ENCODE data around the gene DOK6. TPM values are rescaled to one million over a fixed set of nuclear protein-coding genes. Genes with fewer than 3 reads are reported as not detected.

Gene DOK6
- total and polyA plus RNA-seq, 9 of the 15 experiments (the other 6 are each of a cell fraction or from before 2014, with no cell fraction given), result not detected

DNA sequence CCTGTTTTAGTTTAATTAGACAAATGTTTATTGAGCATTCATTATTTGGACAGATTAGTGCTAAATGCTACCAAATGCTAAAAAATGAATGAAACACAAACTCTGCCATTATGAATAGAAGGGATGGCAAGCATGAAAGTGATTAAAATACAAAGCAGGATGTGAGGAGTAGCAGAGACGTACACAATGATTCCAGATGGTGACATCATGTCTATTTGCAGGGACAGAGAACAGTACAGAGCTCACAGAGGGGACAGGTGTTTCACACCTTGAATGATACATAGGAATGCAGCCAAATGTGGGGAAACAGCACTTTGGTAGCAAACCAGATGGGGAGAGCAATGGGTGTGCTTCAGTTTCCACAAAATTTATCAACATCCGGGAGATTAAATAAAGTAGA lies 470.7 kb downstream of the DOK6 start:
- FAIRE-seq, result no peak
- ATAC-seq, result no peak

GRCh38 chr18:69872661-69873060 lies 472.0 kb downstream of the DOK6 start:
- intact Hi-C loops (cut with micrococcal nuclease), result no loop called here
- Histone ChIP-seq H3K4me1 (replicated peaks in 1 of 2; ENCODE audit: control insufficient read depth in 2 of 2, insufficient read depth in 2 of 2, low read length in 2 of 2) (peaks cover 0 to 2% of the 10 kb centered on the region in 2 experiments; a peak in 1 of 5 replicates), H3K4me3 (no peak overlapping the region), H3K9me1 (ENCODE audit: control insufficient read depth, insufficient read depth, low read length) (no peaks in the 10 kb centered on the region), H3K9ac (ENCODE audit: insufficient read depth in 1 of 2, low read depth in 2 of 2, low read length in 2 of 2) (no peak overlapping the region), H3K4me2 (ENCODE audit: insufficient read depth, low read length) (no peak overlapping the region), H4K20me1 (replicated peaks; ENCODE audit: control insufficient read depth, insufficient read depth, low read length) (no peaks in the 10 kb centered on the region), H3K27ac (ENCODE audit: extremely low read depth, low read depth, low read length) (no peak overlapping the region), H3K27me3 (ENCODE audit: control insufficient read depth in 2 of 2, insufficient read depth in 2 of 2, low read length in 2 of 2) (no peaks in the 10 kb centered on the region), H3K9me3 (replicated peaks; ENCODE audit: control insufficient read depth, insufficient read depth, low read depth, low read length) (no peaks in the 10 kb centered on the region), H2AFZ (ENCODE audit: low read depth, low read length) (no peak overlapping the region), H3K79me2 (ENCODE audit: control insufficient read depth, insufficient read depth, low read length) (no peaks in the 10 kb centered on the region), H3K36me3 (ENCODE audit: control insufficient read depth, insufficient read depth, low read length) (no peaks in the 10 kb centered on the region)
- BruUV-seq (replicated peaks), result no TSS peak
- ATAC-seq, result no peak
- FAIRE-seq, result no peak
- DNase-seq (ENCODE audit: extremely low read depth in 1 of 4, low spot score in 3 of 4), result no peak
- WGBS (ENCODE audit: insufficient coverage, low coverage, missing lambda C conversion rate), result 5% methylated on average over 4 of the region's 4 CpGs
- in situ Hi-C loops (cut with MboI), result no loop called here
- POLR2A ChIA-PET, result interaction anchor here (1.6 kb wide), 1 partner anchor 214 kb away, joined by 3 read pairs; no protein-coding TSS in a partner anchor
- CTCF ChIA-PET (ENCODE audit: low intra/inter-chr PET ratio), result interaction anchor here (0.6 kb wide), 1 partner anchor 578 kb away, joined by 3 read pairs; no protein-coding TSS in a partner anchor
- TF ChIP-seq ZNF282 (CRISPR knock-in tag; IDR thresholded peaks at IDR 0.05) (no peak), RBBP5 (IDR thresholded peaks at IDR 0.05; ENCODE audit: borderline replicate concordance, insufficient read depth, low read length, poor library complexity, severe bottlenecking) (no peak), ZNF77 (CRISPR knock-in tag; IDR thresholded peaks at IDR 0.05) (no peak), ATF1 (CRISPR knock-in tag; IDR thresholded peaks at IDR 0.05) (no peak), ATF1 (tag; IDR thresholded peaks at IDR 0.05) (no peak), ZNF165 (CRISPR knock-in tag; IDR thresholded peaks at IDR 0.05; ENCODE audit: borderline replicate concordance) (no peak), ZFP30 (CRISPR knock-in tag; IDR thresholded peaks at IDR 0.05; ENCODE audit: borderline replicate concordance) (no peak), TAF15 (IDR thresholded peaks at IDR 0.05; ENCODE audit: low read depth, low read length) (no peak), MEF2D (tag; conservative IDR thresholded peaks at IDR 0.05; ENCODE audit: low read depth) (no peak), SMC3 (conservative IDR thresholded peaks at IDR 0.05; ENCODE audit: insufficient read depth, low read depth, low read length) (no peak), ZNF174 (CRISPR knock-in tag; IDR thresholded peaks at IDR 0.05) (no peak), SNRNP70 (optimal IDR thresholded peaks at IDR 0.05; ENCODE audit: low read depth, low read length) (no peak), E2F6 (IDR thresholded peaks at IDR 0.05; ENCODE audit: borderline replicate concordance in 1 of 2, extremely low read depth in 1 of 2, insufficient read depth in 1 of 2, insufficient read length in 1 of 2, low read depth in 1 of 2, low read length in 1 of 2, poor library complexity in 1 of 2, severe bottlenecking in 1 of 2) (no peak), PPARD (CRISPR knock-in tag; IDR thresholded peaks at IDR 0.05) (no peak), ZC3H4 (CRISPR knock-in tag; IDR thresholded peaks at IDR 0.05; ENCODE audit: borderline replicate concordance) (no peak)

More for the DNA sequence above, 470.7 kb downstream of the DOK6 start:
- no peak overlapping the region for H3K4me2 ChIP-seq (ENCODE audit: insufficient read depth, low read length)
- no peak for DNase-seq (ENCODE audit: extremely low read depth in 1 of 4, low spot score in 3 of 4)
- no peak overlapping the region for H3K4me3 ChIP-seq
- H3K27me3 ChIP-seq (ENCODE audit: control insufficient read depth in 2 of 2, insufficient read depth in 2 of 2, low read length in 2 of 2), result no peaks in the 10 kb centered on the region
- CTCF ChIA-PET (ENCODE audit: low intra/inter-chr PET ratio), result no interaction called here
- H3K9me3 ChIP-seq (replicated peaks; ENCODE audit: control insufficient read depth, insufficient read depth, low read depth, low read length), result no peaks in the 10 kb centered on the region
- intact Hi-C loops (cut with micrococcal nuclease) (no loop called here), in situ Hi-C loops (cut with MboI) (no loop called here)
- H2AFZ ChIP-seq (ENCODE audit: low read depth, low read length), result no peak overlapping the region
- no TSS peak for BruUV-seq (replicated peaks)
- H3K79me2 ChIP-seq (ENCODE audit: control insufficient read depth, insufficient read depth, low read length), result no peaks in the 10 kb centered on the region
- TF ChIP-seq ADNP (tag; IDR thresholded peaks at IDR 0.05) (no peak), E2F3 (CRISPR knock-in tag; IDR thresholded peaks at IDR 0.05) (no peak)
- H4K20me1 ChIP-seq (replicated peaks; ENCODE audit: control insufficient read depth, insufficient read depth, low read length), result no peaks in the 10 kb centered on the region
- H3K36me3 ChIP-seq (ENCODE audit: control insufficient read depth, insufficient read depth, low read length), result no peaks in the 10 kb centered on the region
- no peaks in the 10 kb centered on the region for H3K9me1 ChIP-seq (ENCODE audit: control insufficient read depth, insufficient read depth, low read length)
- POLR2A ChIA-PET, result no interaction called here
- H3K9ac ChIP-seq (ENCODE audit: insufficient read depth in 1 of 2, low read depth in 2 of 2, low read length in 2 of 2), result no peak overlapping the region
- WGBS (ENCODE audit: insufficient coverage, low coverage, missing lambda C conversion rate), result 14% methylated on average over 2 of the region's 2 CpGs
- no peak overlapping the region for H3K27ac ChIP-seq (ENCODE audit: extremely low read depth, low read depth, low read length)
- H3K4me1 ChIP-seq (replicated peaks in 1 of 2; ENCODE audit: control insufficient read depth in 2 of 2, insufficient read depth in 2 of 2, low read length in 2 of 2), result peaks cover 0 to 2% of the 10 kb centered on the region in 2 experiments; a peak in 1 of 5 replicates
